H1 (cell line): ENCODE measurements around the gene DPP10. TPM values are rescaled to one million over a fixed set of nuclear protein-coding genes. Genes with fewer than 3 reads are reported as not detected.

Experiments used
- CTCF ChIA-PET: fragments of 300-600 bp; sonication (Branson Sonifier 250); formaldehyde crosslinking; loops from one replicate; lab custom pipeline; 2021; ENCODE audit not compliant: partially characterized antibody; lab: Charles Lee
- POLR2A ChIA-PET: fragments of 300-600 bp; sonication (Branson Sonifier 250); formaldehyde crosslinking; loops from one replicate; lab custom pipeline; 2021; ENCODE audit warnings: inconsistent platforms; ENCODE audit not compliant: partially characterized antibody; lab: Charles Lee
- DNase-seq, 2 experiments: peaks; one replicate each; pipeline versions ENCODE4 v3.0.0 to v3.0.0-alpha.2; 2010 to 2022; ENCODE audit warnings: low spot score in 2 of 2, low read depth in 1 of 2, mixed read lengths in 1 of 2
- FAIRE-seq: peaks from 2 replicates; lab custom pipeline; 2011; peaks lifted over from hg19 to GRCh38; lab: Jason Lieb, UNC
- H2AFZ ChIP-seq: 2 replicates; pipeline ENCODE4 v1.8.1; 2012; ENCODE audit warnings: low read length, inconsistent platforms
- H2AK5ac ChIP-seq: 2 replicates; pipeline ENCODE4 v1.6.1; 2013; ENCODE audit warnings: low read depth, low read length
- H2BK120ac ChIP-seq: replicated peaks from 2 replicates; pipeline ENCODE3; 2013; ENCODE audit warnings: low read depth, low read length, inconsistent platforms
- H2BK12ac ChIP-seq: 2 replicates; pipeline ENCODE4 v1.6.1; 2013; ENCODE audit warnings: low read depth, low read length
- H2BK15ac ChIP-seq: 2 replicates; pipeline ENCODE4 v1.6.1; 2013; ENCODE audit warnings: low read length
- H2BK20ac ChIP-seq: 2 replicates; pipeline ENCODE4 v1.6.1; 2013; ENCODE audit warnings: low read length
- H2BK5ac ChIP-seq: 2 replicates; pipeline ENCODE4 v1.6.1; 2013; ENCODE audit warnings: low read depth, low read length
- H3K14ac ChIP-seq: 2 replicates; pipeline ENCODE4 v1.6.1; 2013; ENCODE audit warnings: inconsistent platforms; ENCODE audit not compliant: insufficient read length
- H3K18ac ChIP-seq: 2 replicates; pipeline ENCODE4 v1.6.1; 2013; ENCODE audit warnings: low read length; ENCODE audit errors: extremely low read depth
- H3K23ac ChIP-seq: 2 replicates; pipeline ENCODE4 v1.6.1; 2013; ENCODE audit warnings: inconsistent platforms; ENCODE audit not compliant: insufficient read length
- H3K23me2 ChIP-seq: 2 replicates; pipeline ENCODE4 v1.6.1; 2013; ENCODE audit warnings: low read depth, low read length
- H3K27ac ChIP-seq: 2 replicates; pipeline ENCODE4 v1.6.1; 2011; ENCODE audit warnings: low read depth, low read length, inconsistent platforms
- H3K27me3 ChIP-seq, 4 experiments: replicated peaks in 1 of 4; 1 replicate in 1 of 4; 2 replicates in 3 of 4; pipeline versions ENCODE4 v1.6.1 to v1.8.1; 2011 to 2013; ENCODE audit warnings: low read length in 3 of 4, mild to moderate bottlenecking in 3 of 4, inconsistent platforms in 2 of 4, mixed read lengths in 2 of 4, moderate library complexity in 1 of 4; ENCODE audit not compliant: control insufficient read depth in 3 of 4, insufficient read depth in 3 of 4; ENCODE audit errors: extremely low read depth in 1 of 4
- H3K36me3 ChIP-seq, 4 experiments: 2 replicates each; pipeline versions ENCODE4 v1.6.1 to v1.8.1; 2011 to 2013; ENCODE audit warnings: mild to moderate bottlenecking in 4 of 4, low read length in 3 of 4, moderate library complexity in 2 of 4, control low read depth in 1 of 4, inconsistent platforms in 1 of 4; ENCODE audit not compliant: insufficient read depth in 4 of 4, control insufficient read depth in 2 of 4
- H3K4ac ChIP-seq: replicated peaks from 2 replicates; pipeline ENCODE3; 2013; ENCODE audit warnings: low read length, low read depth, mixed read lengths, inconsistent platforms; ENCODE audit not compliant: insufficient read length
- H3K4me1 ChIP-seq, 4 experiments: replicated peaks in 1 of 4; 1 replicate in 1 of 4; 2 replicates in 3 of 4; pipeline versions ENCODE4 v1.6.1 to v1.8.1; 2011 to 2013; ENCODE audit warnings: low read length in 3 of 4, inconsistent platforms in 2 of 4, mixed read lengths in 1 of 4; ENCODE audit not compliant: insufficient read depth in 4 of 4, control insufficient read depth in 3 of 4
- H3K4me2 ChIP-seq, 2 experiments: 2 replicates each; pipeline versions ENCODE4 v1.6.1 to v1.8.1; 2011 to 2013; ENCODE audit warnings: low read depth in 2 of 2, low read length in 2 of 2, control low read depth in 1 of 2, inconsistent platforms in 1 of 2, mild to moderate bottlenecking in 1 of 2; ENCODE audit not compliant: insufficient read depth in 1 of 2
- H3K4me3 ChIP-seq, 4 experiments: fragments of 200-600, 300-600 bp in 1 of 4; sonication (generic), shearing (Covaris generic), sonication (Bioruptor Twin) in 1 of 4; 2 replicates each; pipeline versions ENCODE4 v1.5.1 to v1.8.1; 2011 to 2016; ENCODE audit warnings: low read length in 4 of 4, low read depth in 3 of 4, control low read depth in 2 of 4, inconsistent platforms in 2 of 4, mild to moderate bottlenecking in 2 of 4, mixed read lengths in 1 of 4, moderate library complexity in 1 of 4; ENCODE audit not compliant: insufficient read depth in 2 of 4; ENCODE audit errors: extremely low read depth in 1 of 4
- H3K56ac ChIP-seq: replicated peaks from 2 replicates; pipeline ENCODE3; 2013; ENCODE audit warnings: low read depth, mild to moderate bottlenecking, mixed read lengths, low read length, inconsistent platforms; ENCODE audit not compliant: insufficient read length
- H3K79me1 ChIP-seq: 2 replicates; pipeline ENCODE4 v1.6.1; 2013; ENCODE audit warnings: low read depth, low read length, control low read depth
- H3K79me2 ChIP-seq, 2 experiments: 2 replicates each; pipeline versions ENCODE4 v1.6.1 to v1.8.1; 2012 to 2013; ENCODE audit warnings: low read length in 2 of 2, mild to moderate bottlenecking in 2 of 2, inconsistent platforms in 1 of 2; ENCODE audit not compliant: insufficient read depth in 2 of 2, control insufficient read depth in 1 of 2
- H3K9ac ChIP-seq, 4 experiments: replicated peaks in 1 of 4; 1 replicate in 1 of 4; 2 replicates in 3 of 4; pipeline versions ENCODE4 v1.6.1 to v1.8.1; 2011 to 2013; ENCODE audit warnings: low read depth in 3 of 4, low read length in 3 of 4, control low read depth in 2 of 4, mild to moderate bottlenecking in 2 of 4, moderate library complexity in 2 of 4, inconsistent platforms in 1 of 4; ENCODE audit errors: extremely low read depth in 1 of 4
- H3K9me3 ChIP-seq, 2 experiments: 2 replicates each; pipeline versions ENCODE4 v1.6.1 to v1.8.1; 2012 to 2013; ENCODE audit warnings: mild to moderate bottlenecking in 2 of 2, moderate library complexity in 2 of 2, control low read depth in 1 of 2, inconsistent platforms in 1 of 2, low read depth in 1 of 2, low read length in 1 of 2, mixed read lengths in 1 of 2; ENCODE audit not compliant: insufficient read depth in 2 of 2
- H4K20me1 ChIP-seq, 2 experiments: replicated peaks in 1 of 2; 2 replicates each; pipeline versions ENCODE3 to v1.8.1; 2011 to 2013; ENCODE audit warnings: inconsistent platforms in 2 of 2, low read length in 2 of 2, mild to moderate bottlenecking in 1 of 2; ENCODE audit not compliant: insufficient read depth in 2 of 2, control insufficient read depth in 1 of 2
- H4K5ac ChIP-seq: 2 replicates; pipeline ENCODE4 v1.6.1; 2013; ENCODE audit warnings: low read length, low read depth, mixed read lengths, inconsistent platforms; ENCODE audit not compliant: insufficient read length
- H4K8ac ChIP-seq: 2 replicates; pipeline ENCODE4 v1.8.0; 2013; ENCODE audit warnings: mild to moderate bottlenecking, moderate library complexity, low read length, inconsistent platforms; ENCODE audit not compliant: insufficient read depth; ENCODE audit errors: extremely low read depth
- H4K91ac ChIP-seq: replicated peaks from 2 replicates; pipeline ENCODE3; 2013; ENCODE audit warnings: low read length, mixed read lengths, inconsistent platforms; ENCODE audit not compliant: insufficient read length
- ASH2L ChIP-seq: fragments of 200-600, 300-600 bp; sonication (generic); IDR thresholded peaks from one replicate; pipeline ENCODE4 v1.7.1; 2017; ENCODE audit warnings: low read length
- CREB1 ChIP-seq: IDR thresholded peaks from 2 replicates; pipeline ENCODE4 v1.6.1; 2012; ENCODE audit warnings: inconsistent platforms
- EZH2 ChIP-seq: fragments of 200-600 bp; sonication (generic); IDR thresholded peaks from 2 replicates; pipeline ENCODE4 v1.7.1; 2012; ENCODE audit warnings: low read depth, mild to moderate bottlenecking, moderate library complexity, low read length, inconsistent platforms; ENCODE audit not compliant: severe bottlenecking
- FOSL1 ChIP-seq: IDR thresholded peaks from 2 replicates; pipeline ENCODE4 v1.6.1; 2011; ENCODE audit warnings: mild to moderate bottlenecking, low read depth, low read length, moderate library complexity; ENCODE audit not compliant: insufficient read depth
- NANOG ChIP-seq: IDR thresholded peaks from 2 replicates; pipeline ENCODE4 v1.6.1; 2011; ENCODE audit warnings: low read length, low read depth, mild to moderate bottlenecking, inconsistent platforms; ENCODE audit not compliant: insufficient read depth, poor library complexity, severe bottlenecking
- NRF1 ChIP-seq: IDR thresholded peaks from 2 replicates; pipeline ENCODE4 v1.6.1; 2011; ENCODE audit warnings: mild to moderate bottlenecking, low read depth, low read length, improper control_type of control experiment
- POLR2AphosphoS5 ChIP-seq: IDR thresholded peaks from 2 replicates; pipeline ENCODE4 v1.6.1; 2011; ENCODE audit warnings: low read depth, low read length
- RXRA ChIP-seq: IDR thresholded peaks from 2 replicates; pipeline ENCODE4 v1.6.1; 2011; ENCODE audit warnings: low read depth, mild to moderate bottlenecking, low read length, moderate library complexity; ENCODE audit not compliant: insufficient read depth
- SP1 ChIP-seq: IDR thresholded peaks from 2 replicates; pipeline ENCODE4 v1.6.1; 2011; ENCODE audit warnings: low read depth, low read length
- TCF12 ChIP-seq: IDR thresholded peaks from 2 replicates; pipeline ENCODE4 v1.6.1; 2011; ENCODE audit warnings: low read depth, mild to moderate bottlenecking, low read length
- YY1 ChIP-seq: IDR thresholded peaks from 2 replicates; pipeline ENCODE4 v1.6.1; 2011; ENCODE audit warnings: low read depth, mild to moderate bottlenecking, low read length
- WGBS, 2 experiments: shearing (Covaris generic) in 1 of 2; methylation state at CpG; one replicate each; pipeline versions ENCODE4 v1.1.6 to v1.1.7; 2013 to 2015; ENCODE audit warnings: low lambda C conversion rate in 2 of 2, mixed read lengths in 2 of 2, inconsistent platforms in 1 of 2, low coverage in 1 of 2, missing lambda C conversion rate in 1 of 2; ENCODE audit not compliant: insufficient replicate concordance in 2 of 2, insufficient coverage in 1 of 2, insufficient read length in 1 of 2; ENCODE audit errors: extremely low coverage in 1 of 2, missing lambda C conversion rate in 1 of 2; 5-methylcytosine and 5-hydroxymethylcytosine counted together
- polyA plus RNA-seq, 7 experiments: library from polyadenylated mRNA; depleted of rRNA in 3 of 7; stranded (reverse) in 5 of 7; unstranded in 2 of 7; fragments of >200 nt in 5 of 7; fragments of 200-250 nt in 2 of 7; gene quantifications; 1 replicate in 5 of 7; 2 replicates in 1 of 7; 4 replicates in 1 of 7; pipeline versions ENCODE4 v1.2.1 to v1.2.3, GENCODE V29; 2011 to 2013; ENCODE audit warnings: missing spikeins in 2 of 7, mixed read lengths in 2 of 7
- total RNA-seq: library from RNA; stranded (reverse); fragmentation: NEBNext Ultra II Directional; extraction: Animal tissue kit (Norgen Biotek cat#: 25700); gene quantifications from 2 replicates; pipeline ENCODE4 v1.2.1, GENCODE V29; 2021
- TF ChIP-seq, protein P1 (sequence below), 3 experiments: IDR thresholded peaks; 1 replicate in 2 of 3; 2 replicates in 1 of 3; pipeline versions ENCODE4 v1.5.1 to v1.6.1; 2011; ENCODE audit warnings: low read length in 3 of 3, mild to moderate bottlenecking in 3 of 3, inconsistent platforms in 2 of 3, low read depth in 1 of 3, moderate library complexity in 1 of 3; ENCODE audit not compliant: insufficient read depth in 1 of 3; ENCODE audit errors: control extremely low read depth in 1 of 3

The DPP10 gene
- total and polyA plus RNA-seq, 2 of the 8 experiments (the other 6 are each of a cell fraction or from before 2014, with no cell fraction given) = 3.3 to 7.2 TPM

- peaks cover 0 to 1% (median 0%) of the 10 kb centered on the region in 4 experiments; a peak in 1 of 7 replicates for H3K27me3 ChIP-seq
- no peak overlapping the region for H2BK15ac ChIP-seq
- no peak overlapping the region for H2BK12ac ChIP-seq
- no peaks in the 10 kb centered on the region for H3K36me3 ChIP-seq
- no peak overlapping the region for H3K23ac ChIP-seq
- no peak overlapping the region for H4K91ac ChIP-seq
- H3K18ac ChIP-seq = no peak overlapping the region
- H3K9ac ChIP-seq = no peak overlapping the region
- no peaks in the 10 kb centered on the region; the same call in 1 of the 2 replicates for H3K23me2 ChIP-seq
- no peaks in the 10 kb centered on the region for H4K20me1 ChIP-seq
- no peak overlapping the region for H3K56ac ChIP-seq
- peaks cover 4% of the 10 kb centered on the region in 2 experiments; a peak in 1 of 4 replicates for H3K9me3 ChIP-seq
- H3K79me1 ChIP-seq = no peaks in the 10 kb centered on the region
- 95% methylated on average over 2 of the region's 2 CpGs; no CpG with 5 or more reads in 1 of the 2 experiments for WGBS, 2 experiments
- H3K4ac ChIP-seq = no peak overlapping the region
- H2AK5ac ChIP-seq = no peak overlapping the region
- FAIRE-seq = no peak
- H2BK20ac ChIP-seq = no peak overlapping the region
- no peak overlapping the region for H3K4me2 ChIP-seq
- H4K8ac ChIP-seq = no peak overlapping the region
- no peak for DNase-seq
- no peak overlapping the region for H2BK120ac ChIP-seq
- no peak overlapping the region for H2BK5ac ChIP-seq
- no peaks in the 10 kb centered on the region for H3K4me1 ChIP-seq
- H4K5ac ChIP-seq = no peak overlapping the region
- H3K27ac ChIP-seq = no peak overlapping the region
- no peak overlapping the region for H3K14ac ChIP-seq
- POLR2A ChIA-PET = interaction anchor here (1.1 kb wide), 1 partner anchor 8 kb away, joined by 3 read pairs; no protein-coding TSS in a partner anchor
- no peak overlapping the region for H3K4me3 ChIP-seq
- H2AFZ ChIP-seq = no peak overlapping the region
- no peaks in the 10 kb centered on the region for H3K79me2 ChIP-seq
- CTCF ChIA-PET = no interaction called here
- no peak for TF ChIP-seq POLR2AphosphoS5
- TF ChIP-seq, protein P1, sequence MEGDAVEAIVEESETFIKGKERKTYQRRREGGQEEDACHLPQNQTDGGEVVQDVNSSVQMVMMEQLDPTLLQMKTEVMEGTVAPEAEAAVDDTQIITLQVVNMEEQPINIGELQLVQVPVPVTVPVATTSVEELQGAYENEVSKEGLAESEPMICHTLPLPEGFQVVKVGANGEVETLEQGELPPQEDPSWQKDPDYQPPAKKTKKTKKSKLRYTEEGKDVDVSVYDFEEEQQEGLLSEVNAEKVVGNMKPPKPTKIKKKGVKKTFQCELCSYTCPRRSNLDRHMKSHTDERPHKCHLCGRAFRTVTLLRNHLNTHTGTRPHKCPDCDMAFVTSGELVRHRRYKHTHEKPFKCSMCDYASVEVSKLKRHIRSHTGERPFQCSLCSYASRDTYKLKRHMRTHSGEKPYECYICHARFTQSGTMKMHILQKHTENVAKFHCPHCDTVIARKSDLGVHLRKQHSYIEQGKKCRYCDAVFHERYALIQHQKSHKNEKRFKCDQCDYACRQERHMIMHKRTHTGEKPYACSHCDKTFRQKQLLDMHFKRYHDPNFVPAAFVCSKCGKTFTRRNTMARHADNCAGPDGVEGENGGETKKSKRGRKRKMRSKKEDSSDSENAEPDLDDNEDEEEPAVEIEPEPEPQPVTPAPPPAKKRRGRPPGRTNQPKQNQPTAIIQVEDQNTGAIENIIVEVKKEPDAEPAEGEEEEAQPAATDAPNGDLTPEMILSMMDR (IDR thresholded peaks at IDR 0.05; ENCODE audit: control extremely low read depth in 1 of 3, insufficient read depth in 1 of 3, low read depth in 1 of 3, low read length in 3 of 3) = no peak
- no peak for TF ChIP-seq RXRA
- TF ChIP-seq YY1 = no peak
- TF ChIP-seq ASH2L = no peak
- no peak for TF ChIP-seq NRF1
- TF ChIP-seq CREB1 = no peak
- no peak for TF ChIP-seq EZH2
- TF ChIP-seq TCF12 = no peak
- no peak for TF ChIP-seq FOSL1
- no peak for TF ChIP-seq NANOG
- no peak for TF ChIP-seq SP1
Observed at GRCh38 chr2:114642988-114643553, 200.6 kb downstream of the DPP10 start.
